Colonic mucosa (tissue), 4 donors: ENCODE measurements around the gene CLDN9. TPM values are rescaled to one million over a fixed set of nuclear protein-coding genes. Genes with fewer than 3 reads are reported as not detected.

ENCODE experiments used
- DNase-seq: peaks from one replicate; pipeline ENCODE4 v3.0.0-alpha.2; 2020
- H3K27ac ChIP-seq: fragments of 200-600 bp; one replicate; pipeline ENCODE4 v1.8.0; 2021
- H3K27me3 ChIP-seq: fragments of 200-600 bp; one replicate; pipeline ENCODE4 v1.8.0; 2021
- H3K36me3 ChIP-seq: fragments of 200-600 bp; one replicate; pipeline ENCODE4 v1.8.0; 2021
- H3K4me1 ChIP-seq: fragments of 200-600 bp; one replicate; pipeline ENCODE4 v1.8.0; 2021; ENCODE audit warnings: mild to moderate bottlenecking
- H3K4me3 ChIP-seq: fragments of 200-600 bp; one replicate; pipeline ENCODE4 v1.8.0; 2021
- H3K9ac ChIP-seq, 2 donors: one replicate each; pipeline ENCODE4 v1.7.0; 2013; ENCODE audit warnings: control low read depth in 2 of 2, low read depth in 2 of 2, low read length in 2 of 2
- H3K9me3 ChIP-seq: fragments of 200-600 bp; one replicate; pipeline ENCODE4 v1.8.0; 2021
- intact Hi-C: fragments of 100-400 bp; cut with DNase I; formaldehyde crosslinking; loops from one replicate; pipeline ENCODE4 v1.14.1; 2022
- total RNA-seq, 2 donors: library from RNA; stranded (reverse); fragmentation: NEBNext Ultra II Directional in 1 of 2; extraction: Animal tissue kit (Norgen Biotek cat#: 25700) in 1 of 2; gene quantifications; one replicate each; pipeline ENCODE4 v1.2.1, GENCODE V29; 2021
- TF ChIP-seq, protein P1 (sequence below): fragments of 200-600 bp; IDR thresholded peaks from one replicate; pipeline ENCODE4 v1.8.0; 2022; ENCODE audit warnings: antibody characterized with exemption, mild to moderate bottlenecking
- donor health status: healthy.
- donor health status: DM: no; HTN: no; CAD: no.
- donor health status: DM: no; HTN: no; CAD: no.

The CLDN9 gene
- total RNA-seq, 2 donors from 2014 or later = 0.35 to 0.67 TPM

DNA sequence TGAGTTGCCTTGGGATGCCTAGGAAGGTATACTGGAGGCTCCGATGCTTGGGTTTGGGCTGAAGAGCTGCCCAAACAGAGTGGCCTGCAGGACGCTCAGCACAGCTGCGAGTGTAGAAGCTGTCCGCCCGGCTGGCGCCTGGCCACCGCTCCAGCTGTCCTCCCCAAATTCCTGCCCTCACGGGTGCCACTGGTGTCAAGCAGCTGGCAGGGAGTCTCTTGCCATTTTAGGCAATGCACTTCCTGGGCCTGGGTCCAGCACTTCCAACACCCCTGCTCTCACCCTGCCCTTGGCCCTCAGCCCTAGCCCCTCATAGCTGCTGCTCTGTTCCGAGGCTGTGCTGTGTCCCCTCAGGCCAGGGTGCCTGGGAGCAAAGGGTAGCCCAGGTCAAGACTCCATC lies 27.3 kb upstream of the CLDN9 start:
- H3K9ac ChIP-seq = no peak overlapping the region
- peaks cover 3% of the 10 kb centered on the region for H3K4me1 ChIP-seq
- H3K4me3 ChIP-seq = no peak overlapping the region
- TF ChIP-seq, protein P1, sequence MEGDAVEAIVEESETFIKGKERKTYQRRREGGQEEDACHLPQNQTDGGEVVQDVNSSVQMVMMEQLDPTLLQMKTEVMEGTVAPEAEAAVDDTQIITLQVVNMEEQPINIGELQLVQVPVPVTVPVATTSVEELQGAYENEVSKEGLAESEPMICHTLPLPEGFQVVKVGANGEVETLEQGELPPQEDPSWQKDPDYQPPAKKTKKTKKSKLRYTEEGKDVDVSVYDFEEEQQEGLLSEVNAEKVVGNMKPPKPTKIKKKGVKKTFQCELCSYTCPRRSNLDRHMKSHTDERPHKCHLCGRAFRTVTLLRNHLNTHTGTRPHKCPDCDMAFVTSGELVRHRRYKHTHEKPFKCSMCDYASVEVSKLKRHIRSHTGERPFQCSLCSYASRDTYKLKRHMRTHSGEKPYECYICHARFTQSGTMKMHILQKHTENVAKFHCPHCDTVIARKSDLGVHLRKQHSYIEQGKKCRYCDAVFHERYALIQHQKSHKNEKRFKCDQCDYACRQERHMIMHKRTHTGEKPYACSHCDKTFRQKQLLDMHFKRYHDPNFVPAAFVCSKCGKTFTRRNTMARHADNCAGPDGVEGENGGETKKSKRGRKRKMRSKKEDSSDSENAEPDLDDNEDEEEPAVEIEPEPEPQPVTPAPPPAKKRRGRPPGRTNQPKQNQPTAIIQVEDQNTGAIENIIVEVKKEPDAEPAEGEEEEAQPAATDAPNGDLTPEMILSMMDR = no peak
- H3K27ac ChIP-seq = no peak overlapping the region
- H3K27me3 ChIP-seq = no peaks in the 10 kb centered on the region
- H3K9me3 ChIP-seq = no peaks in the 10 kb centered on the region
- no peak for DNase-seq
- intact Hi-C loops = no loop called here
- H3K36me3 ChIP-seq = no peaks in the 10 kb centered on the region

DNA sequence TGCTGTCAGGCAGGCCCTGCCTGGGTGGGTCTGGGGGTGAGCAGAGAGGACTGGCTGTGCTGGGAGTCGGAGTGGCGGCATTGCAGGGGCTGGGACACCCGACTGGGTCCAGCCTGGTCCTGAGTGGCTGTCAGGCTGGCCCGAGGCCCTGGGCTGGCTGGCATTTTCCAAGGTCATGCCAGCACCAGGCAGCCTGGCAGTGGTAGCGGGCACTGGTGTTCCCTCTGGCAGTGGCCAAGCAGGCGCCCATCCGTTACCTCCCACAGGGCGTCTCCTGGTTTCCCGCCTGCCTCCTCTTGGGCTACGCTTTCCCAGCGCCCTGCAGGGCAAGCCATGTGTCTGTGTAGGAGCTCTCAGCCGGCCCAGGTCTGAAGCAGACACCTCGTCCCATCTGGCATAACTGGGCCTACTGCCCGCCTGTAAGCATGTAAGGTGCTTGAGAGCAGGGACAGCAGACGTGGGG lies 26.8 kb upstream of the CLDN9 start:
- Histone ChIP-seq H3K9me3 (no peaks in the 10 kb centered on the region), H3K9ac (no peak overlapping the region), H3K36me3 (no peaks in the 10 kb centered on the region), H3K27ac (no peak overlapping the region), H3K4me3 (no peak overlapping the region), H3K27me3 (no peaks in the 10 kb centered on the region), H3K4me1 (peaks cover 3% of the 10 kb centered on the region)
- TF ChIP-seq, protein P1 = no peak
- no peak for DNase-seq
- intact Hi-C loops = no loop called here

DNA sequence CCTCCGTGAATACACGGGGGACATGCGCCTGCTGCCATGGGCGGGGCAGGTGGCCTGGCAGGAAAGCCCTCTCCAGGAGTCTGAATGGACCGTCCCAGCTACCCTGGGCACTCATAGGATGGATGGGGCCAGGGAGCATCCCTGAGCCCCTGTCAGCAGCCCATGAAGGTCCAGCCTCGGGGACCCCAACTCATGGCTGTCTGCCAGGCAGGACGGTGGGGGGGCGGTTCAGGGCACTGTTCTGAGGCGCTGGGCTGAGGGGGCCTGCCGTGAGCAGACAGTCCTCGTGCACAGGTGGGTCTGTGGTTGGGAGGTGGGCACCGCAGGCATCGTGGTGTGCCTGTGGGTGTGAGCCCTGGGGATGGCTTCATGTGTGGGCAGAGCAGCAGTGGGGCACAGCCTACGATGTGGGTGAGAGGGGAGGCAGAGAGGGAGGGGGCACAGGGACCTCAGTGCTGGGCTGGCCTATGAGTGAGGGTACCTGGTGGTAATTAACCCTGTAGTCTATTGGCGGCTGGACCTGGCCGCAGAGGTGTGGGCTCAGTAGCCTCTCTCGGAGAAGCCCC lies 26.0 kb upstream of the CLDN9 start:
- H3K4me3 ChIP-seq = no peak overlapping the region
- no peaks in the 10 kb centered on the region for H3K36me3 ChIP-seq
- no peaks in the 10 kb centered on the region for H3K9me3 ChIP-seq
- no peak for DNase-seq
- H3K27me3 ChIP-seq = no peaks in the 10 kb centered on the region
- peaks cover 3% of the 10 kb centered on the region for H3K4me1 ChIP-seq
- TF ChIP-seq, protein P1 = no peak
- no peak overlapping the region for H3K27ac ChIP-seq
- intact Hi-C loops = no loop called here
- H3K9ac ChIP-seq = no peak overlapping the region

DNA sequence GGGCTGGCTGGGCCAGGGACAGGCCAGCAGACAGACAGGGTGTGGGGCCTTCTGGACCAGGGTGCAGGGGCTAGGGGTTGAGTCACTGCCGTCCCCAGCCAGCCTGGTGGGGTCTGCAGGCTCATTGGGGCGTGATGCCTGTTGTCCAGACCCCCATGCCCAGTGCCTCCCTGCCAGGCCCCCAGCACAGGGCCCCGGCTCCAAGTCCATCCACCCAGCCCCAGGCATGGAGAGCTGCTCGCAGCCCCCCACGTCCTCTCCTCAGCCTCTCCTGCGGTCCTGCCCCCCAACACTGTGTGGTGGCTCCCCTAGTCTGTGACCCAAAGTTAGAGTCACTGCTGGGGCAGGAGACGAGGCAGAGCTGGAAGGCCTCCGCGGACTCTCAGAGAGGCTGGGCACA lies 25.4 kb upstream of the CLDN9 start:
- Histone ChIP-seq H3K27me3 (no peaks in the 10 kb centered on the region), H3K4me1 (peaks cover 3% of the 10 kb centered on the region), H3K4me3 (no peak overlapping the region), H3K36me3 (no peaks in the 10 kb centered on the region), H3K9me3 (no peaks in the 10 kb centered on the region), H3K27ac (no peak overlapping the region), H3K9ac (no peak overlapping the region)
- no peak for DNase-seq
- TF ChIP-seq, protein P1 = no peak
- intact Hi-C loops = no loop called here

DNA sequence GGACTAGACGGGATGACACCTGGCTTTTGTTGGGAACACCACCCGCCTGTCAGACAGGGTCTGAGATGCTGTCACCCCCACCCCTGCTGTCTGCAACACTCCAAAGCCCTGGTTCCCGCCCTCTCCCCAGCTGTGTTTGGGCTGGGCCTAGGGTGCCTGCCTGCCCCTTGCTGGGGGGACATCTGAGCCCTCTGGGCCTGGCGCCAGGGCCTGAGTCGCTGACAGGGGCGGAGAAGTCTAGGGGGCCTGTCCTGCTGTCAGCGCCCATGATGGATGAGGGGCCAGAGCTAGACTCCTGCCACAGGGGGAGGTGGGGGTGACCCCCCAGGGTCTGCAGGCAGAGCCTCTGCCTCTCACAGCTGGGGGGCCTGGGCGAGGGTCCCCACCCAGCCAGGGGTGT lies 24.9 kb upstream of the CLDN9 start:
- Histone ChIP-seq H3K27ac (no peak overlapping the region), H3K27me3 (no peaks in the 10 kb centered on the region), H3K9ac (no peak overlapping the region), H3K4me1 (peaks cover 3% of the 10 kb centered on the region), H3K9me3 (no peaks in the 10 kb centered on the region), H3K36me3 (no peaks in the 10 kb centered on the region), H3K4me3 (no peak overlapping the region)
- TF ChIP-seq, protein P1 = no peak
- intact Hi-C loops = no loop called here
- no peak for DNase-seq
